Loucy (cell line): ENCODE results near the gene FBH1.

ENCODE experiments used
- EZH2phosphoT487 ChIP-seq: fragments of 200-600 bp; IDR thresholded peaks from 2 replicates; pipeline ENCODE4 v1.6.1; 2018; ENCODE audit warnings: antibody characterized with exemption, mild to moderate bottlenecking, moderate library complexity, borderline replicate concordance
- TF ChIP-seq, protein P1 (sequence below): fragments of 200-600 bp; sonication (generic); conservative IDR thresholded peaks from 2 replicates; pipeline ENCODE4 v1.5.1; 2014; ENCODE audit warnings: mild to moderate bottlenecking, antibody characterized with exemption, low read length

DNA sequence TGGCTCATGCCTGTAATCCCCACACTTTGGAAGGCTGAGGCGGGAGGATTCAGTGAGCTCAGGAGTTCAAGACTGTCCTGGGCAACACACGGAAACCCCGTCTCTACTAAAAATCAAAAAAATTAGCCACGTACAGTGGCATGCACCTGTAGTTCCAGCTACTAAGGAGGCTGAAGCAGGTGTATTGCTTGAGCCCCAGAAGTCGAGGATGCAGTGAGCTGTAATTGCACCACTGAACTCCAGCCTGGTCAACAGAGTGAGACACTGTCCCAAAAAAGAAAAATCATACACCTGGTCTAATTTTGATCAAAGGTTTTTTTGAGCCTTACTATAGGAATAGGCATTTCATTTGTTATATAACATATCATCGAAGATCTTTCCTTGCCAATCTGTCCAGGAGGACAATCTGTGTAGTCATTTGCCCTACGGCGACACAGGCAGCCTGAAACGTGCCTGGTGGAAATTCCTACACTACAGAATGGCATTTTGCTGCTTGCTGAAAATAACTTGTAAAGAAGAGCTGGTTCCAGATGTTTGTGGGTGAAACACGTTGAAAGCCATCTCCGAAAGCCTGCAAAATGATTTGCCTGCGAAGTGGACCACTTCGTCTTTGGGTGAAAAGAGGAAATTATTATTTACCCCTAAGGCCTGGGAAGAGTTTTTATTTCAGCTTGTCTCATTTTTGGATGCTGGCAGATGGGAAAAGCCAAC lies 45.5 kb upstream of the FBH1 start:
- no peak for TF ChIP-seq EZH2phosphoT487
- TF ChIP-seq, protein P1, sequence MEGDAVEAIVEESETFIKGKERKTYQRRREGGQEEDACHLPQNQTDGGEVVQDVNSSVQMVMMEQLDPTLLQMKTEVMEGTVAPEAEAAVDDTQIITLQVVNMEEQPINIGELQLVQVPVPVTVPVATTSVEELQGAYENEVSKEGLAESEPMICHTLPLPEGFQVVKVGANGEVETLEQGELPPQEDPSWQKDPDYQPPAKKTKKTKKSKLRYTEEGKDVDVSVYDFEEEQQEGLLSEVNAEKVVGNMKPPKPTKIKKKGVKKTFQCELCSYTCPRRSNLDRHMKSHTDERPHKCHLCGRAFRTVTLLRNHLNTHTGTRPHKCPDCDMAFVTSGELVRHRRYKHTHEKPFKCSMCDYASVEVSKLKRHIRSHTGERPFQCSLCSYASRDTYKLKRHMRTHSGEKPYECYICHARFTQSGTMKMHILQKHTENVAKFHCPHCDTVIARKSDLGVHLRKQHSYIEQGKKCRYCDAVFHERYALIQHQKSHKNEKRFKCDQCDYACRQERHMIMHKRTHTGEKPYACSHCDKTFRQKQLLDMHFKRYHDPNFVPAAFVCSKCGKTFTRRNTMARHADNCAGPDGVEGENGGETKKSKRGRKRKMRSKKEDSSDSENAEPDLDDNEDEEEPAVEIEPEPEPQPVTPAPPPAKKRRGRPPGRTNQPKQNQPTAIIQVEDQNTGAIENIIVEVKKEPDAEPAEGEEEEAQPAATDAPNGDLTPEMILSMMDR: no peak
